Neuronal stem cell (in vitro differentiated cells): Measurements from ENCODE around the gene STK32C.

Source experiments
- DNase-seq: peaks from one replicate; pipeline ENCODE4 v3.0.0-alpha.2; 2013; ENCODE audit warnings: low spot score
- H2AFZ ChIP-seq: one replicate; pipeline ENCODE4 v1.6.1; 2013; ENCODE audit warnings: mild to moderate bottlenecking, low read length, inconsistent platforms
- H2AK5ac ChIP-seq: 2 replicates; pipeline ENCODE4 v1.6.1; 2013; ENCODE audit warnings: low read depth, mild to moderate bottlenecking, inconsistent platforms, low read length, moderate library complexity, mixed read lengths
- H2BK120ac ChIP-seq: 2 replicates; pipeline ENCODE4 v1.6.1; 2013; ENCODE audit warnings: low read depth, mild to moderate bottlenecking, inconsistent platforms, low read length, moderate library complexity, mixed read lengths
- H2BK12ac ChIP-seq: one replicate; pipeline ENCODE4 v1.6.1; 2013; ENCODE audit warnings: low read length, inconsistent platforms
- H2BK15ac ChIP-seq: 2 replicates; pipeline ENCODE4 v1.6.1; 2013; ENCODE audit warnings: mild to moderate bottlenecking, low read length, inconsistent platforms, mixed read lengths
- H2BK5ac ChIP-seq: one replicate; pipeline ENCODE4 v1.6.1; 2013; ENCODE audit warnings: inconsistent platforms, mild to moderate bottlenecking, low read length, moderate library complexity
- H3K14ac ChIP-seq: one replicate; pipeline ENCODE4 v1.6.1; 2013; ENCODE audit warnings: low read length, inconsistent platforms
- H3K18ac ChIP-seq: 2 replicates; pipeline ENCODE4 v1.6.1; 2013; ENCODE audit warnings: low read length, inconsistent platforms
- H3K23ac ChIP-seq: 2 replicates; pipeline ENCODE4 v1.6.1; 2013; ENCODE audit warnings: low read depth, mild to moderate bottlenecking, mixed read lengths, low read length, inconsistent platforms; ENCODE audit not compliant: poor library complexity
- H3K27ac ChIP-seq: replicated peaks from 3 replicates; pipeline ENCODE4 v1.5.1; 2013; ENCODE audit warnings: low read length, inconsistent platforms
- H3K27me3 ChIP-seq, 3 experiments: 2 replicates each; pipeline ENCODE4 v1.6.1; 2013; ENCODE audit warnings: low read length in 3 of 3, mild to moderate bottlenecking in 2 of 3, inconsistent platforms in 1 of 3, low read depth in 1 of 3, mixed read lengths in 1 of 3, moderate library complexity in 1 of 3; ENCODE audit not compliant: control insufficient read depth in 3 of 3, insufficient read depth in 3 of 3
- H3K36me3 ChIP-seq, 2 donors: replicated peaks in 1 of 2; 2 replicates each; pipeline ENCODE4 v1.6.1; 2013; ENCODE audit warnings: low read length in 2 of 2; ENCODE audit not compliant: control insufficient read depth in 2 of 2, insufficient read depth in 2 of 2
- H3K4ac ChIP-seq: 2 replicates; pipeline ENCODE4 v1.6.1; 2013; ENCODE audit warnings: inconsistent platforms, mild to moderate bottlenecking, low read length, moderate library complexity
- H3K4me1 ChIP-seq, 2 donors: 1 replicate in 1 of 2; 2 replicates in 1 of 2; pipeline ENCODE4 v1.6.1; 2013; ENCODE audit warnings: low read length in 2 of 2, low read depth in 1 of 2; ENCODE audit not compliant: control insufficient read depth in 2 of 2, insufficient read depth in 1 of 2
- H3K4me2 ChIP-seq: one replicate; pipeline ENCODE4 v1.6.1; 2013; ENCODE audit warnings: mild to moderate bottlenecking, low read length, inconsistent platforms; ENCODE audit not compliant: insufficient read depth, poor library complexity, severe bottlenecking
- H3K4me3 ChIP-seq, 2 donors: 2 replicates each; pipeline ENCODE4 v1.5.1; 2013; ENCODE audit warnings: low read length in 2 of 2, mild to moderate bottlenecking in 2 of 2, inconsistent platforms in 1 of 2, moderate library complexity in 1 of 2
- H3K79me1 ChIP-seq: one replicate; pipeline ENCODE4 v1.6.1; 2013; ENCODE audit warnings: low read depth, mild to moderate bottlenecking, inconsistent platforms, low read length, moderate library complexity
- H3K9ac ChIP-seq: one replicate; pipeline ENCODE4 v1.6.1; 2013; ENCODE audit warnings: mild to moderate bottlenecking, low read depth, low read length, inconsistent platforms; ENCODE audit not compliant: poor library complexity
- H3K9me3 ChIP-seq, 2 donors: replicated peaks in 1 of 2; 2 replicates each; pipeline versions ENCODE3 to v1.6.1; 2013; ENCODE audit warnings: low read length in 2 of 2, mild to moderate bottlenecking in 2 of 2, inconsistent platforms in 1 of 2, low read depth in 1 of 2, mixed read lengths in 1 of 2, moderate library complexity in 1 of 2; ENCODE audit not compliant: control insufficient read depth in 2 of 2, insufficient read depth in 1 of 2
- H4K8ac ChIP-seq: one replicate; pipeline ENCODE4 v1.6.1; 2013; ENCODE audit warnings: low read depth, mild to moderate bottlenecking, inconsistent platforms, low read length, moderate library complexity
- H4K91ac ChIP-seq: one replicate; pipeline ENCODE4 v1.6.1; 2013; ENCODE audit warnings: low read length, low read depth, mild to moderate bottlenecking, inconsistent platforms; ENCODE audit not compliant: poor library complexity
- WGBS, 2 donors: extraction: QIAGEN DNeasy Blood & Tissue Kit; methylation state at CpG; one replicate each; pipeline ENCODE4 v1.1.7; 2013; ENCODE audit warnings: missing lambda C conversion rate in 2 of 2, mixed read lengths in 1 of 2; ENCODE audit not compliant: insufficient read length in 2 of 2, insufficient replicate concordance in 1 of 2; ENCODE audit errors: extremely low coverage in 2 of 2; 5-methylcytosine and 5-hydroxymethylcytosine counted together

The STK32C gene

GRCh38 chr10:132271458-132272230, 36.1 kb downstream of the STK32C start:
- H2AFZ ChIP-seq: no peak overlapping the region
- H3K27ac ChIP-seq: no peak overlapping the region
- H2BK15ac ChIP-seq: peak overlapping the region; percentile 62
- no peaks in the 10 kb centered on the region for H3K79me1 ChIP-seq
- no peak overlapping the region for H3K4me3 ChIP-seq
- peak overlapping the region; percentile 85 for H3K18ac ChIP-seq
- DNase-seq: no peak
- no peaks in the 10 kb centered on the region for H3K36me3 ChIP-seq
- H3K4me2 ChIP-seq: no peak overlapping the region
- peak overlapping the region; percentile 19 for H4K8ac ChIP-seq
- peak overlapping the region; percentile 23 for H4K91ac ChIP-seq
- no CpG with 5 or more reads among the region's 27 CpGs for WGBS, 2 donors
- H3K4me1 ChIP-seq: peaks cover 21 to 22% of the 10 kb centered on the region in 2 donors
- H3K9me3 ChIP-seq: peaks cover 0 to 2% of the 10 kb centered on the region in 2 donors
- peak overlapping the region; percentile 96 for H2AK5ac ChIP-seq
- H2BK12ac ChIP-seq: peak overlapping the region; percentile 66
- H3K4ac ChIP-seq: peak overlapping the region; percentile 28
- peak overlapping the region; percentile 94 for H3K14ac ChIP-seq
- no peaks in the 10 kb centered on the region for H3K27me3 ChIP-seq
- H2BK5ac ChIP-seq: peak overlapping the region; percentile 54
- no peak overlapping the region for H3K9ac ChIP-seq
- H2BK120ac ChIP-seq: peak overlapping the region; percentile 24
- no peak overlapping the region for H3K23ac ChIP-seq

- peak overlapping the region; percentile 62 for H2BK15ac ChIP-seq
- no peak overlapping the region for H2AFZ ChIP-seq
- H2BK120ac ChIP-seq: no peak overlapping the region
- H3K4me3 ChIP-seq: no peak overlapping the region
- H3K9ac ChIP-seq: no peak overlapping the region
- H3K18ac ChIP-seq: peak overlapping the region; percentile 40
- H3K9me3 ChIP-seq: peaks cover 0 to 2% of the 10 kb centered on the region in 2 donors
- H3K4ac ChIP-seq: peak overlapping the region; percentile 60
- H2BK12ac ChIP-seq: no peak overlapping the region
- peak overlapping the region; percentile 33 for H3K14ac ChIP-seq
- H2AK5ac ChIP-seq: peak overlapping the region; percentile 96
- no peak overlapping the region for H3K4me2 ChIP-seq
- H3K4me1 ChIP-seq: peaks cover 27 to 29% of the 10 kb centered on the region in 2 donors
- no peak for DNase-seq
- H2BK5ac ChIP-seq: peak overlapping the region; percentile 40
- no peak overlapping the region for H3K23ac ChIP-seq
- no CpG with 5 or more reads among the region's 11 CpGs for WGBS, 2 donors
- no peaks in the 10 kb centered on the region for H3K36me3 ChIP-seq
- no peaks in the 10 kb centered on the region for H3K27me3 ChIP-seq
- H4K8ac ChIP-seq: peak overlapping the region; percentile 19
- peak overlapping the region; percentile 23 for H4K91ac ChIP-seq
- H3K79me1 ChIP-seq: no peaks in the 10 kb centered on the region
- no peak overlapping the region for H3K27ac ChIP-seq
Measured at GRCh38 chr10:132270721-132271457, 36.9 kb downstream of the STK32C start.

GRCh38 chr10:132270256-132270655, 37.5 kb downstream of the STK32C start:
- Histone ChIP-seq H3K4ac (peak overlapping the region; percentile 60), H3K4me1 (peaks cover 32 to 35% of the 10 kb centered on the region in 2 donors), H3K23ac (no peak overlapping the region), H3K27ac (no peak overlapping the region), H3K27me3 (no peaks in the 10 kb centered on the region), H2BK12ac (no peak overlapping the region), H3K9me3 (peaks cover 0 to 2% of the 10 kb centered on the region in 2 donors), H3K36me3 (no peaks in the 10 kb centered on the region), H3K4me3 (no peak overlapping the region), H4K8ac (no peak overlapping the region), H2AK5ac (peak overlapping the region; percentile 96), H3K14ac (no peak overlapping the region), H3K9ac (no peak overlapping the region), H2BK5ac (peak overlapping the region; percentile 40), H2AFZ (no peak overlapping the region), H3K18ac (peak overlapping the region; percentile 33), H2BK120ac (no peak overlapping the region), H3K4me2 (no peak overlapping the region), H3K79me1 (no peaks in the 10 kb centered on the region), H2BK15ac (peak overlapping the region; percentile 54), H4K91ac (no peak overlapping the region)
- no peak for DNase-seq
- no CpG with 5 or more reads among the region's 11 CpGs for WGBS, 2 donors
